HepG2 (cell line): ENCODE measurements around the gene MRS2. TPM values are rescaled to one million over a fixed set of nuclear protein-coding genes. Genes with fewer than 3 reads are reported as not detected.
A peak's percentile ranks its signal among the peaks of the same experiment; 100 is the strongest.

Experiments
- GPN1 ChIP-seq: sonication (generic); formaldehyde crosslinking; IDR thresholded peaks from 2 replicates; pipeline ENCODE4 v1.5.1; 2020; ENCODE audit warnings: missing genetic modification reagents, borderline replicate concordance
- HDAC1 ChIP-seq: sonication (generic); formaldehyde crosslinking; IDR thresholded peaks from 2 replicates; pipeline ENCODE4 v1.5.1; 2020; ENCODE audit warnings: mild to moderate bottlenecking, missing genetic modification reagents
- HOXD1 ChIP-seq: sonication (generic); formaldehyde crosslinking; IDR thresholded peaks from 2 replicates; pipeline ENCODE4 v1.5.0; 2020; ENCODE audit warnings: missing genetic modification reagents
- MLLT10 ChIP-seq: sonication (generic); formaldehyde crosslinking; IDR thresholded peaks from 2 replicates; pipeline ENCODE4 v1.4.0; 2020; ENCODE audit warnings: missing genetic modification reagents
- NCOR1 ChIP-seq: fragments of 200-600 bp; sonication (generic); IDR thresholded peaks from 2 replicates; pipeline ENCODE4 v1.7.0; 2017; ENCODE audit warnings: antibody characterized with exemption, low read length, borderline replicate concordance
- NR1H2 ChIP-seq: sonication (generic); formaldehyde crosslinking; IDR thresholded peaks from 2 replicates; pipeline ENCODE4 v1.8.1; 2022; ENCODE audit warnings: low read depth, missing genetic modification reagents, borderline replicate concordance
- NR2F1 ChIP-seq, 2 experiments: fragments of 450-650 bp in 1 of 2; formaldehyde crosslinking in 1 of 2; IDR thresholded peaks; 2 replicates each; pipeline versions ENCODE4 v1.5.0 to v1.6.1; 2016 to 2020; ENCODE audit warnings: mild to moderate bottlenecking in 1 of 2, missing compliant biosample characterization in 1 of 2, missing genetic modification reagents in 1 of 2, moderate library complexity in 1 of 2
- RCOR2 ChIP-seq: IDR thresholded peaks from 2 replicates; pipeline ENCODE4 v1.6.1; 2016; ENCODE audit warnings: missing biosample characterization, missing genetic modification reagents
- SCMH1 ChIP-seq: sonication (generic); formaldehyde crosslinking; IDR thresholded peaks from 2 replicates; pipeline ENCODE4 v1.9.0; 2021; ENCODE audit warnings: missing genetic modification reagents, mild to moderate bottlenecking, borderline replicate concordance
- TBP ChIP-seq: sonication (generic); formaldehyde crosslinking; IDR thresholded peaks from 2 replicates; pipeline ENCODE4 v1.5.0; 2020; ENCODE audit warnings: missing genetic modification reagents
- UBTF ChIP-seq: sonication (generic); formaldehyde crosslinking; IDR thresholded peaks from 2 replicates; pipeline ENCODE4 v1.4.0; 2020; ENCODE audit warnings: mild to moderate bottlenecking, missing genetic modification reagents
- ZBTB7B ChIP-seq: sonication (generic); formaldehyde crosslinking; IDR thresholded peaks from 2 replicates; pipeline ENCODE4 v1.4.0; 2020; ENCODE audit warnings: missing genetic modification reagents
- ZFP90 ChIP-seq: sonication (generic); formaldehyde crosslinking; IDR thresholded peaks from 2 replicates; pipeline ENCODE4 v1.8.0; 2022; ENCODE audit warnings: missing genetic modification reagents, mild to moderate bottlenecking, inconsistent platforms, borderline replicate concordance
- ZNF101 ChIP-seq: sonication (generic); formaldehyde crosslinking; IDR thresholded peaks from 2 replicates; pipeline ENCODE4 v1.4.0; 2020; ENCODE audit warnings: mild to moderate bottlenecking, low read depth, missing genetic modification reagents, borderline replicate concordance
- ZNF501 ChIP-seq: sonication (generic); formaldehyde crosslinking; IDR thresholded peaks from 2 replicates; pipeline ENCODE4 v1.5.1; 2020; ENCODE audit warnings: mild to moderate bottlenecking, moderate library complexity, missing genetic modification reagents
- ZNF629 ChIP-seq: sonication (generic); formaldehyde crosslinking; conservative IDR thresholded peaks from 2 replicates; pipeline ENCODE4 v1.5.0; 2020; ENCODE audit warnings: missing genetic modification reagents
- ZNF740 ChIP-seq: sonication (generic); formaldehyde crosslinking; IDR thresholded peaks from 2 replicates; pipeline ENCODE4 v1.4.0; 2020; ENCODE audit warnings: missing genetic modification reagents
- ZSCAN12 ChIP-seq: sonication (generic); formaldehyde crosslinking; IDR thresholded peaks from 2 replicates; pipeline ENCODE4 v1.9.0; 2021; ENCODE audit warnings: mild to moderate bottlenecking, missing genetic modification reagents
- ZSCAN9 ChIP-seq: IDR thresholded peaks from 2 replicates; pipeline ENCODE4 v1.6.1; 2016; ENCODE audit warnings: borderline replicate concordance
- polyA plus RNA-seq, 8 experiments: library from polyadenylated mRNA; depleted of rRNA in 3 of 8; stranded (reverse) in 7 of 8; unstranded in 1 of 8; fragments of >200 nt; fragmentation: Illumina TruSeq in 4 of 8; extraction: Trizol in 4 of 8; gene quantifications; 2 replicates each; pipeline versions ENCODE4 v1.2.1 to v1.2.3, GENCODE V29; 2011 to 2016; ENCODE audit warnings: low read depth in 4 of 8, missing spikeins in 1 of 8, mixed read lengths in 1 of 8; ENCODE audit not compliant: insufficient read depth in 1 of 8
- total RNA-seq, 5 experiments: library from RNA; depleted of rRNA; stranded (reverse); fragments of >200 nt; fragmentation: Illumina TruSeq; extraction: Trizol; gene quantifications; 2 replicates each; pipeline ENCODE4 v1.2.3, GENCODE V29; 2016; ENCODE audit warnings: low read depth in 1 of 5
- TF ChIP-seq, protein P1 (sequence below): sonication (generic); formaldehyde crosslinking; IDR thresholded peaks from 2 replicates; pipeline ENCODE4 v1.9.0; 2022; ENCODE audit warnings: low read depth, missing genetic modification reagents
- TF ChIP-seq, protein P2 (sequence below): sonication (generic); formaldehyde crosslinking; IDR thresholded peaks from 2 replicates; pipeline ENCODE4 v1.4.0; 2020; ENCODE audit warnings: missing genetic modification reagents, mild to moderate bottlenecking, borderline replicate concordance
- TF ChIP-seq, protein P3 (sequence below): sonication (generic); formaldehyde crosslinking; IDR thresholded peaks from 2 replicates; pipeline ENCODE4 v1.5.0; 2020; ENCODE audit warnings: mild to moderate bottlenecking, low read depth, missing genetic modification reagents, borderline replicate concordance
- TF ChIP-seq, protein P4 (sequence below): sonication (generic); formaldehyde crosslinking; IDR thresholded peaks from 2 replicates; pipeline ENCODE4 v1.4.0; 2020; ENCODE audit warnings: missing genetic modification reagents

MRS2 gene
- total and polyA plus RNA-seq, 2 of the 13 experiments (the other 11 are each of a cell fraction or from before 2014, with no cell fraction given), result 31.1 to 83.8 TPM

DNA sequence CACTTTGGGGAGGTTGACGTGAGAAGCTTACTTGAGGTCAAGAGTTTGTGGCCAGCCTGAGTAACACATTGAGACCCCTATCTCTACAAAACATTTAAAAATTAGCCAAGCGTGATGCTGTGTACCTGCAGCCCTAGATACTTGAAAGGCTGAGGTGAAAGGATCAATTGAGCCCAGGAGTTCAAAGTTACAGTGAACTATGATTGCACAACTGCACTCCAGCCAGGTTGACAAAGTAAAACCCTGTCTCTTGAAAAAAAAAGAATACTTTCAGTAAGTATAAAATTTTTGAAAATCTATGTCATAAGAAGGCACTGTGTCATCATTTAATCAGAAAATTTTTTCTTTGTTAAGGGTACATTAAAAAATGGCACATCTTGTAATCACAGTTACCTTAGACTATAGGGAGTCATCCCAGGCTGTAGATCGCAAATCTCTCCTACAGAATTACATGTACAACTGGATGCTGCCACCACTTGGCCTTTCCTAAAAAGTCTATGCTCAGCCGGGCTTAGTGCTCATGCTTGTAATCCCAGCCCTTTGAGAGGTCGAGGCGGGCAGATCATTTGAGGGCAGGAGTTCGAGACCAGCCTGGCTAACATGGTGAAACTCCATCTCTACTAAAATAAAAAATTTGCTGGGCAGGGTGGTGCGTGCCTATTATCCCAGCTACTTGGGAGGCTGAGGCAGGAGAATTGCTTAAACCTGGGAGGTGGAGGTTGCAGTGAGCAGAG is 17.0 kb upstream of the MRS2 start (continued):
- TF ChIP-seq ZBTB7B (CRISPR knock-in tag) (peak; percentile 95), ZNF101 (CRISPR knock-in tag) (no peak), ZFP90 (CRISPR knock-in tag) (no peak), ZSCAN12 (CRISPR knock-in tag) (no peak), NR1H2 (CRISPR knock-in tag) (no peak), RCOR2 (CRISPR knock-in tag) (peak; percentile 81), ZNF629 (CRISPR knock-in tag) (peak; percentile 56), UBTF (CRISPR knock-in tag) (peak; percentile 36; the same call in 1 of the 2 replicates), ZNF501 (CRISPR knock-in tag) (peak; percentile 56; the same call in 1 of the 2 replicates), HOXD1 (CRISPR knock-in tag) (peak; percentile 65; the same call in 1 of the 2 replicates), ZNF740 (CRISPR knock-in tag) (no peak), NR2F1 (CRISPR knock-in tag; IDR thresholded peaks at IDR 0.05) (peak; percentile 80 to 87), NCOR1 (peak; percentile 99), ZSCAN9 (CRISPR knock-in tag) (peak; percentile 94), HDAC1 (CRISPR knock-in tag) (peak; percentile 96), GPN1 (CRISPR knock-in tag) (no peak), TBP (CRISPR knock-in tag) (no peak), MLLT10 (CRISPR knock-in tag) (no peak), SCMH1 (no peak)
- TF ChIP-seq, protein P1, sequence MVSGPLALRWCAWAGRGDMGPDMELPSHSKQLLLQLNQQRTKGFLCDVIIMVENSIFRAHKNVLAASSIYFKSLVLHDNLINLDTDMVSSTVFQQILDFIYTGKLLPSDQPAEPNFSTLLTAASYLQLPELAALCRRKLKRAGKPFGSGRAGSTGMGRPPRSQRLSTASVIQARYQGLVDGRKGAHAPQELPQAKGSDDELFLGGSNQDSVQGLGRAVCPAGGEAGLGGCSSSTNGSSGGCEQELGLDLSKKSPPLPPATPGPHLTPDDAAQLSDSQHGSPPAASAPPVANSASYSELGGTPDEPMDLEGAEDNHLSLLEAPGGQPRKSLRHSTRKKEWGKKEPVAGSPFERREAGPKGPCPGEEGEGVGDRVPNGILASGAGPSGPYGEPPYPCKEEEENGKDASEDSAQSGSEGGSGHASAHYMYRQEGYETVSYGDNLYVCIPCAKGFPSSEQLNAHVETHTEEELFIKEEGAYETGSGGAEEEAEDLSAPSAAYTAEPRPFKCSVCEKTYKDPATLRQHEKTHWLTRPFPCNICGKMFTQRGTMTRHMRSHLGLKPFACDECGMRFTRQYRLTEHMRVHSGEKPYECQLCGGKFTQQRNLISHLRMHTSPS (CRISPR knock-in tag), result 0 out of 2 replicates have a peak, but pooled peaks have one; percentile 21
- TF ChIP-seq, protein P2, sequence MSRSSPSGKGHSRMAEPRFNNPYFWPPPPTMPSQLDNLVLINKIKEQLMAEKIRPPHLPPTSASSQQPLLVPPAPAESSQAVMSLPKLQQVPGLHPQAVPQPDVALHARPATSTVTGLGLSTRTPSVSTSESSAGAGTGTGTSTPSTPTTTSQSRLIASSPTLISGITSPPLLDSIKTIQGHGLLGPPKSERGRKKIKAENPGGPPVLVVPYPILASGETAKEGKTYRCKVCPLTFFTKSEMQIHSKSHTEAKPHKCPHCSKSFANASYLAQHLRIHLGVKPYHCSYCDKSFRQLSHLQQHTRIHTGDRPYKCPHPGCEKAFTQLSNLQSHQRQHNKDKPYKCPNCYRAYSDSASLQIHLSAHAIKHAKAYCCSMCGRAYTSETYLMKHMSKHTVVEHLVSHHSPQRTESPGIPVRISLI (CRISPR knock-in tag), result peak; percentile 96
- TF ChIP-seq, protein P3, sequence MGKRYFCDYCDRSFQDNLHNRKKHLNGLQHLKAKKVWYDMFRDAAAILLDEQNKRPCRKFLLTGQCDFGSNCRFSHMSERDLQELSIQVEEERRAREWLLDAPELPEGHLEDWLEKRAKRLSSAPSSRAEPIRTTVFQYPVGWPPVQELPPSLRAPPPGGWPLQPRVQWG, result no peak
- TF ChIP-seq, protein P4, sequence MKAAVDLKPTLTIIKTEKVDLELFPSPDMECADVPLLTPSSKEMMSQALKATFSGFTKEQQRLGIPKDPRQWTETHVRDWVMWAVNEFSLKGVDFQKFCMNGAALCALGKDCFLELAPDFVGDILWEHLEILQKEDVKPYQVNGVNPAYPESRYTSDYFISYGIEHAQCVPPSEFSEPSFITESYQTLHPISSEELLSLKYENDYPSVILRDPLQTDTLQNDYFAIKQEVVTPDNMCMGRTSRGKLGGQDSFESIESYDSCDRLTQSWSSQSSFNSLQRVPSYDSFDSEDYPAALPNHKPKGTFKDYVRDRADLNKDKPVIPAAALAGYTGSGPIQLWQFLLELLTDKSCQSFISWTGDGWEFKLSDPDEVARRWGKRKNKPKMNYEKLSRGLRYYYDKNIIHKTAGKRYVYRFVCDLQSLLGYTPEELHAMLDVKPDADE (CRISPR knock-in tag), result no peak
